ENCODE data around the gene CDC27. TPM values are rescaled to one million over a fixed set of nuclear protein-coding genes. Genes with fewer than 3 reads are reported as not detected.
"Not testable (repeated sequence)": the region's sequence is repeated elsewhere in the genome, so short reads cannot be mapped to it uniquely, and the experiment has no call there.

Gene CDC27
- total RNA-seq, 1 experiment from 2014 or later, result 146 TPM

DNA sequence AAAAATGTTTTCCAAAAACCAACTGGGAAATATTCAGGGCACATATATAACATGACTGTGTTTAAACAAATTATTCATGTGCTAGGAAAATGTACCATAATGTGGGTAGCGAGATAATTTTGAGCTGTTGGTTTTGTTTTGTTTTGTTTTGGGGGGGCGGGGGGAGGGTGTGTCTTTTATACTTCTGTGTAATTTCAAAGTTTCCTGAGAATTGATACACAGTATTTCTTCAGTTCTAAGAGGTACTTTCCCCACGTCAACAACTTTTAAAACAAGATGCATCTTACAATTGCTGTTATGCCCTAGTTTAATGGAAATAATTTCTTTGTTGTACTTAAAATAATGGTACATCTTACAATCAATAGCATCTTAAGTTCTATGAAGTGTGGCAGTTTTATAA, 110.3 kb downstream of the CDC27 start:
- Histone ChIP-seq H3K27me3 (ENCODE audit: low read length) (no peaks in the 10 kb centered on the region), H3K9me2 (replicated peaks; ENCODE audit: insufficient read depth, low read length) (no peaks in the 10 kb centered on the region), H3K36me3 (ENCODE audit: insufficient read depth, low read length) (peaks cover 9% of the 10 kb centered on the region; the same call in 1 of the 2 replicates), H3K4me1 (ENCODE audit: low read length) (0 out of 2 replicates have a peak, but pooled peaks cover 3% of the 10 kb centered on the region), H3K9ac (ENCODE audit: low read length) (no peak overlapping the region), H3K9me3 (ENCODE audit: low read length) (no peaks in the 10 kb centered on the region), H3K27ac (ENCODE audit: low read length) (no peak overlapping the region), H2AFZ (ENCODE audit: low read length) (no peak overlapping the region), H3K4me3 (ENCODE audit: low read length) (no peak overlapping the region), H3K79me2 (ENCODE audit: low read length) (peaks cover 79% of the 10 kb centered on the region), H3K4me2 (ENCODE audit: low read depth, low read length, poor library complexity, severe bottlenecking) (no peak overlapping the region), H4K20me1 (ENCODE audit: insufficient read depth, low read depth, low read length) (no peaks in the 10 kb centered on the region)
- DNase-seq, result no peak

DNA sequence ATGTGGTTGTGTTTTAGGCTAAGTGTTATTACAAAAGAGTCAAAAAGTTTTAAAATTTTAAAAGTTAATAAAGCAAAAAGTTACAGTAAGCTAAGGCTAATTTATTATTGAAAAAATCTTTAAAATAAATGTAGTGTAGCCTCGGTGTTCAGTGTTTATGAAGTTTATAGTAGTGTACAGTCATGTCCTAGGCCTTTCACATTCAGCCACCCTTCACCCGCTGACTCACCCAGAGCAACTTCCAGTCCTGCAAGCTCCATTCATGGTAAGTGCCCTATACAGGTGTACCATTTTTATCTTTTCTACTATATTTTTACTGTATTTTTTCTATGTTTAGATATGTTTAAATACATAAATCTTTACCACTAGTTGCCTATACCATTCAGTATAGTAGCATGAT, 111.5 kb downstream of the CDC27 start:
- H3K27me3 ChIP-seq (ENCODE audit: low read length), result no peaks in the 10 kb centered on the region
- no peaks in the 10 kb centered on the region for H3K9me2 ChIP-seq (replicated peaks; ENCODE audit: insufficient read depth, low read length)
- no peaks in the 10 kb centered on the region for H4K20me1 ChIP-seq (ENCODE audit: insufficient read depth, low read depth, low read length)
- H3K4me2 ChIP-seq (ENCODE audit: low read depth, low read length, poor library complexity, severe bottlenecking), result no peak overlapping the region
- H3K27ac ChIP-seq (ENCODE audit: low read length), result no peak overlapping the region
- H3K36me3 ChIP-seq (ENCODE audit: insufficient read depth, low read length), result peaks cover 9% of the 10 kb centered on the region; the same call in 1 of the 2 replicates
- H2AFZ ChIP-seq (ENCODE audit: low read length), result no peak overlapping the region
- no peak overlapping the region for H3K4me3 ChIP-seq (ENCODE audit: low read length)
- H3K9ac ChIP-seq (ENCODE audit: low read length), result no peak overlapping the region
- H3K9me3 ChIP-seq (ENCODE audit: low read length), result no peaks in the 10 kb centered on the region
- 0 out of 2 replicates have a peak, but pooled peaks cover 3% of the 10 kb centered on the region for H3K4me1 ChIP-seq (ENCODE audit: low read length)
- H3K79me2 ChIP-seq (ENCODE audit: low read length), result peaks cover 75% of the 10 kb centered on the region
- DNase-seq, result no peak

DNA sequence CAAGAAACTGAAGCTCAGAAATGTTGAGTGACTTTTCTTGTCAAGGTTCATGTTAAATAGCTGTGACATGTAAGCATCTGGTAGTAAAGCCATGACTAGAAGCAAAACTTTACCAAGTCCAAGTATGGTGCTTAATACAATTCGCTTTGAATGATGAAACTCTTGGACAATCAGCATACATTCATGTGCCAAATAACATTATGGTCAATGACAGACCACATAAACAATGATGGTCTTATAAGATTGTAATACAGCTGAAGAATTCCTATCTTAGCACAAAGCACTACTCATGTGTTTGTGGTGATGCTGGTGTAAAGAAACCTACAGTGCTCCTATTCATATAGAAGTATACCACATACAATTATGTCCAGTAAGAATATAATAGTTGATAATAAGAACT, 112.9 kb downstream of the CDC27 start:
- H3K79me2 ChIP-seq (ENCODE audit: low read length), result peaks cover 64% of the 10 kb centered on the region
- no peak overlapping the region for H3K9ac ChIP-seq (ENCODE audit: low read length)
- no peaks in the 10 kb centered on the region for H3K27me3 ChIP-seq (ENCODE audit: low read length)
- H3K4me3 ChIP-seq (ENCODE audit: low read length), result no peak overlapping the region
- H3K4me1 ChIP-seq (ENCODE audit: low read length), result 0 out of 2 replicates have a peak, but pooled peaks cover 3% of the 10 kb centered on the region
- H2AFZ ChIP-seq (ENCODE audit: low read length), result no peak overlapping the region
- H3K27ac ChIP-seq (ENCODE audit: low read length), result no peak overlapping the region
- H4K20me1 ChIP-seq (ENCODE audit: insufficient read depth, low read depth, low read length), result no peaks in the 10 kb centered on the region
- H3K36me3 ChIP-seq (ENCODE audit: insufficient read depth, low read length), result peaks cover 9% of the 10 kb centered on the region; the same call in 1 of the 2 replicates
- no peaks in the 10 kb centered on the region for H3K9me2 ChIP-seq (replicated peaks; ENCODE audit: insufficient read depth, low read length)
- no peaks in the 10 kb centered on the region for H3K9me3 ChIP-seq (ENCODE audit: low read length)
- no peak for DNase-seq
- no peak overlapping the region for H3K4me2 ChIP-seq (ENCODE audit: low read depth, low read length, poor library complexity, severe bottlenecking)

DNA sequence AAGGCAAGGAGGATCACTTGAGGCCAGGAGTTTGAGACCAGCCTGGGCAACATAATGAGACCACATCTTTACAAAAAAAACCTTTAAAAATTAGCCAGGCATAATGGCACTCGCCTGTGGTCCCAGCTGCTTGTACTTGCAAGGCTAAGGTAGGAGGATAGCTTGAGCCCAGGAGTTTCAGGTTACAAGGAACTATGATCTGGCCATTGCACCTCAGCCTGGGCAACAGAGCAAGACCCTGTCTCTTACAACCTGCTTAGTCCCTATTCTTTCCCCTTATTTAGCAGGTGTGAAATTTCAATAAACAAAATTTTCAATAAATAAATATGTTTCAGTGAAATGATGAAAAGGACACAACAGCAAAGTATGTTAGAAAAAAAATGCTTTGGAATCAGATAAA, 114.7 kb downstream of the CDC27 start:
- not testable (repeated sequence) for H3K36me3 ChIP-seq (ENCODE audit: insufficient read depth, low read length); H3K4me3 ChIP-seq (ENCODE audit: low read length); H3K9ac ChIP-seq (ENCODE audit: low read length); DNase-seq; H3K4me2 ChIP-seq (ENCODE audit: low read depth, low read length, poor library complexity, severe bottlenecking); H3K27me3 ChIP-seq (ENCODE audit: low read length); H3K27ac ChIP-seq (ENCODE audit: low read length); H2AFZ ChIP-seq (ENCODE audit: low read length); H3K9me2 ChIP-seq (replicated peaks; ENCODE audit: insufficient read depth, low read length); H3K4me1 ChIP-seq (ENCODE audit: low read length); H4K20me1 ChIP-seq (ENCODE audit: insufficient read depth, low read depth, low read length); H3K9me3 ChIP-seq (ENCODE audit: low read length)
- H3K79me2 ChIP-seq (ENCODE audit: low read length), result peaks cover 50% of the 10 kb centered on the region

DNA sequence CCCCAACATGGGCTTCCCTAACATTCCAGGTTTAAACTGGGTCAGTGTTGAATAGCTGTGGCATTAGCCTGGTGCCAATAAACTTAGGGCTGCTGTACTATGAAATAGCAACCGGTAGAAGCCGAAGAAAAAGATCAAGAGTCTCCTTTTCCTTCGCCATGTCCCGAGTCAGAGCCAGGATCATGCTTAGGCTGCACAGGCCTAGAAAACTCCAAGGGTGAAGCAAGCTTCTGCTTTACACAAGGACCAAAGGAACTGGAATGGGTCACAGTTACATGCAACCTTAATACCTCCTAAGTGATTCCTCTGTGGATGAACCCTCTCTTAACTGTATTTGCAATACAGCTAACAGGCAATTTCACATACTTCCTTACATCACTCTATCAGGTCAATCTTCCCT, 115.5 kb downstream of the CDC27 start:
- H3K27me3 ChIP-seq (ENCODE audit: low read length); H3K9me2 ChIP-seq (replicated peaks; ENCODE audit: insufficient read depth, low read length); H3K36me3 ChIP-seq (ENCODE audit: insufficient read depth, low read length); H2AFZ ChIP-seq (ENCODE audit: low read length); H3K4me1 ChIP-seq (ENCODE audit: low read length); H3K9ac ChIP-seq (ENCODE audit: low read length); H3K4me3 ChIP-seq (ENCODE audit: low read length); H3K27ac ChIP-seq (ENCODE audit: low read length); H3K9me3 ChIP-seq (ENCODE audit: low read length); H4K20me1 ChIP-seq (ENCODE audit: insufficient read depth, low read depth, low read length); H3K4me2 ChIP-seq (ENCODE audit: low read depth, low read length, poor library complexity, severe bottlenecking); DNase-seq: not testable (repeated sequence)
- peaks cover 44% of the 10 kb centered on the region for H3K79me2 ChIP-seq (ENCODE audit: low read length)

DNA sequence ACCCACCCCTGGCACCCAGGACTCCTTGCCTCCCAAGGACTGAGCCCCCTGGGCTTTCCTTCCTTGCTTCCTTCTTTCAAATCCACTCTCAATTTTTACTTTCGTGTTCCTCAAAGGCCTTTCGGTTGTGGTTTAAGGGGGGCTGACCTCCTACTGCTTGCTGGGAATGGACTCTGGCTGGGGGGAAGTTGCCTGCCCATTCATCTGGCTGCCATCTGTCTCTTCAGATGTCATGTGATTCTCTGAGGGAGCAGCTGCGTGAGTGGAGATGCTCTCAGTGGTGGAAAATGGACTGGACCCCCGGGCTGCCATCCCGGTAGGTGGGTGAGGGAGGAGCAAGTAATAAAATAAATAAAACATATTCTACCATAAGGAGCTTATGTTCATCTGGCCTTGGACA, 116.2 kb downstream of the CDC27 start:
- H3K27ac ChIP-seq (ENCODE audit: low read length), result no peak overlapping the region
- no peak overlapping the region for H3K9ac ChIP-seq (ENCODE audit: low read length)
- H3K9me3 ChIP-seq (ENCODE audit: low read length), result no peaks in the 10 kb centered on the region
- H4K20me1 ChIP-seq (ENCODE audit: insufficient read depth, low read depth, low read length), result no peaks in the 10 kb centered on the region
- H3K9me2 ChIP-seq (replicated peaks; ENCODE audit: insufficient read depth, low read length), result no peaks in the 10 kb centered on the region
- H3K36me3 ChIP-seq (ENCODE audit: insufficient read depth, low read length), result no peaks in the 10 kb centered on the region
- H2AFZ ChIP-seq (ENCODE audit: low read length), result no peak overlapping the region
- no peak overlapping the region for H3K4me2 ChIP-seq (ENCODE audit: low read depth, low read length, poor library complexity, severe bottlenecking)
- no peak overlapping the region for H3K4me3 ChIP-seq (ENCODE audit: low read length)
- H3K4me1 ChIP-seq (ENCODE audit: low read length), result peaks cover 12% of the 10 kb centered on the region
- H3K79me2 ChIP-seq (ENCODE audit: low read length), result peaks cover 37% of the 10 kb centered on the region
- H3K27me3 ChIP-seq (ENCODE audit: low read length), result no peaks in the 10 kb centered on the region
- DNase-seq, result no peak

DNA sequence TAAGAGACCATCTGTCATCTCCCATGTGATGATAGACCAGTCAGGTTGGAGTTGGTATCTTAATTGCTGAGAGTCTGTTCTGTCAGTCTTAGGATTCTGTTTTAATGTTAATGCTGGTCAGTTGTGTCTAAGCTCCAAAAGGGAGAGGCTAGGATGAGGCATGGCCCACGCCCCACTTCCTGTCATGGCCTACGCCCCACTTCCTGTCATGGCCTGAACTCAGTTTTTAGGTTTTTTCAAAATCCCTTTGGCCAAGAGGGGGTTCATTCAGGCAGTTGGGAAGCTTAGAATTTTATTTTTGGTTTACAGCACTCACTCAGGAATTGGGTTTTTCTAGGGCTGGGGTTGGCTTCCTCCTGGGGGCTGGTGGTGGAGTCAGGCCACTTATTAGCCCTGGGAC, 117.9 kb downstream of the CDC27 start:
- DNase-seq; H3K4me2 ChIP-seq (ENCODE audit: low read depth, low read length, poor library complexity, severe bottlenecking); H3K9me3 ChIP-seq (ENCODE audit: low read length); H3K9ac ChIP-seq (ENCODE audit: low read length); H2AFZ ChIP-seq (ENCODE audit: low read length); H4K20me1 ChIP-seq (ENCODE audit: insufficient read depth, low read depth, low read length); H3K27ac ChIP-seq (ENCODE audit: low read length); H3K27me3 ChIP-seq (ENCODE audit: low read length); H3K4me3 ChIP-seq (ENCODE audit: low read length); H3K9me2 ChIP-seq (replicated peaks; ENCODE audit: insufficient read depth, low read length); H3K36me3 ChIP-seq (ENCODE audit: insufficient read depth, low read length): not testable (repeated sequence)
- H3K79me2 ChIP-seq (ENCODE audit: low read length), result peaks cover 45% of the 10 kb centered on the region
- peaks cover 21% of the 10 kb centered on the region for H3K4me1 ChIP-seq (ENCODE audit: low read length)

DNA sequence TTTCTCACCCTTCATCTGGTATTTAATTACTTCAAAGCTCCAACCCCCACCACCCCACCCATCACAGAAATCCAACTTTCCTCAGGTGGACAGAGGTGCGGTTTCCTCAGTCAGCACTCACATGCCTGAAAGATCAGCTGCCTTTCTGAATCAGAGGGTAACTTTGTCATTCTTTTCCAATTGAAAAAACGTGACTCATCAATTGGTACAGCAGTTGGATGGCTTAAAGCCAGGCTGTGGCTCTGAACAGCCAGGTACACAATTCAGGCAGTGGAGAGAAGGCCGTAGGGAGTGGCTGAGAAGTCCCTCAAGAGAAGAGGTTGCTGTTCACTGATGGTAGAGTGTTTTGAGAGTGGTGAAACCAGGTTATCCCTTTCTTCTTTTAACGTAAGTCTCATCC, 118.8 kb downstream of the CDC27 start:
- Histone ChIP-seq H3K36me3 (ENCODE audit: insufficient read depth, low read length) (peaks cover 11% of the 10 kb centered on the region), H3K79me2 (ENCODE audit: low read length) (peaks cover 44% of the 10 kb centered on the region), H3K4me1 (ENCODE audit: low read length) (peaks cover 22% of the 10 kb centered on the region)
- H3K4me3 ChIP-seq (ENCODE audit: low read length); H3K27ac ChIP-seq (ENCODE audit: low read length); H4K20me1 ChIP-seq (ENCODE audit: insufficient read depth, low read depth, low read length); H2AFZ ChIP-seq (ENCODE audit: low read length); H3K27me3 ChIP-seq (ENCODE audit: low read length); H3K9me3 ChIP-seq (ENCODE audit: low read length); H3K9ac ChIP-seq (ENCODE audit: low read length); H3K4me2 ChIP-seq (ENCODE audit: low read depth, low read length, poor library complexity, severe bottlenecking); DNase-seq; H3K9me2 ChIP-seq (replicated peaks; ENCODE audit: insufficient read depth, low read length): not testable (repeated sequence)

Measured in Karpas-422 (cell line).